Spinal cord (tissue), 10 donors: ENCODE data around the gene VWCE. TPM values are rescaled to one million over a fixed set of nuclear protein-coding genes. Genes with fewer than 3 reads are reported as not detected.

ENCODE experiments used
- DNase-seq, 6 donors: peaks; one replicate each; pipeline versions ENCODE4 v3.0.0 to v3.0.0-alpha.2; 2013 to 2015; ENCODE audit warnings: low spot score in 6 of 6, low read depth in 4 of 6
- H3K27ac ChIP-seq: one replicate; pipeline ENCODE4 v1.5.1; 2013; ENCODE audit warnings: low read depth, low read length, control low read depth
- H3K27me3 ChIP-seq: one replicate; pipeline ENCODE4 v1.6.1; 2013; ENCODE audit warnings: low read length; ENCODE audit not compliant: control insufficient read depth, insufficient read depth
- H3K36me3 ChIP-seq: one replicate; pipeline ENCODE4 v1.6.1; 2013; ENCODE audit warnings: low read length; ENCODE audit not compliant: control insufficient read depth, insufficient read depth
- H3K4me1 ChIP-seq: one replicate; pipeline ENCODE4 v1.6.1; 2013; ENCODE audit warnings: low read length; ENCODE audit not compliant: control insufficient read depth, insufficient read depth
- H3K4me3 ChIP-seq: one replicate; pipeline ENCODE4 v1.5.1; 2013; ENCODE audit warnings: low read depth, low read length, control low read depth
- H3K9me3 ChIP-seq: one replicate; pipeline ENCODE4 v1.6.1; 2013; ENCODE audit warnings: low read length; ENCODE audit not compliant: control insufficient read depth, insufficient read depth
- WGBS: methylation state at CpG from one replicate; pipeline ENCODE4 v1.1.5; 2013; ENCODE audit warnings: missing lambda C conversion rate; ENCODE audit not compliant: insufficient coverage; 5-methylcytosine and 5-hydroxymethylcytosine counted together
- polyA plus RNA-seq, 2 donors: library from polyadenylated mRNA; unstranded; fragments of 120-200 nt; gene quantifications; one replicate each; pipeline ENCODE4 v1.2.1, GENCODE V29; 2013; ENCODE audit not compliant: insufficient read length in 2 of 2
- total RNA-seq, 2 donors: library from RNA; depleted of rRNA in 1 of 2; stranded (reverse); fragments of 120-200 nt in 1 of 2; fragments of >200 nt in 1 of 2; gene quantifications; one replicate each; pipeline versions ENCODE4 v1.2.3 to v1.2.4, GENCODE V29; 2013 to 2014
- donor health status: healthy.

Gene VWCE
- total and polyA plus RNA-seq, 4 donors: 1.5 to 10.7 (median 3.8) TPM

GRCh38 chr11:61290905-61291690, 4.0 kb downstream of the VWCE start:
- peaks cover 21% of the 10 kb centered on the region for H3K4me1 ChIP-seq
- WGBS: 90% methylated on average over 10 of the region's 12 CpGs
- no peak for DNase-seq

GRCh38 chr11:61287338-61287977, 7.7 kb downstream of the VWCE start:
- no peak overlapping the region for H3K4me3 ChIP-seq
- H3K9me3 ChIP-seq: no peaks in the 10 kb centered on the region
- H3K27ac ChIP-seq: no peak overlapping the region
- DNase-seq: no peak
- peaks cover 24% of the 10 kb centered on the region for H3K36me3 ChIP-seq
- no peaks in the 10 kb centered on the region for H3K4me1 ChIP-seq
- WGBS: 92% methylated on average over 13 of the region's 14 CpGs
- H3K27me3 ChIP-seq: no peaks in the 10 kb centered on the region

More at GRCh38 chr11:61290905-61291690, 4.0 kb downstream of the VWCE start:
- H3K4me3 ChIP-seq: no peak overlapping the region
- peaks cover 19% of the 10 kb centered on the region for H3K36me3 ChIP-seq
- no peaks in the 10 kb centered on the region for H3K27me3 ChIP-seq
- H3K27ac ChIP-seq: no peak overlapping the region
- no peaks in the 10 kb centered on the region for H3K9me3 ChIP-seq

GRCh38 chr11:61283613-61284012, 11.5 kb downstream of the VWCE start:
- H3K27ac ChIP-seq: no peak overlapping the region
- H3K4me3 ChIP-seq: no peak overlapping the region
- peaks cover 32% of the 10 kb centered on the region for H3K36me3 ChIP-seq
- peaks cover 10% of the 10 kb centered on the region for H3K4me1 ChIP-seq
- H3K27me3 ChIP-seq: no peaks in the 10 kb centered on the region
- no peaks in the 10 kb centered on the region for H3K9me3 ChIP-seq
- 100% methylated on average over 3 of the region's 4 CpGs for WGBS
- no peak for DNase-seq

GRCh38 chr11:61281581-61282250, 13.4 kb downstream of the VWCE start:
- H3K27ac ChIP-seq: no peak overlapping the region
- H3K9me3 ChIP-seq: no peaks in the 10 kb centered on the region
- H3K36me3 ChIP-seq: peaks cover 34% of the 10 kb centered on the region
- H3K4me3 ChIP-seq: no peak overlapping the region
- no peaks in the 10 kb centered on the region for H3K27me3 ChIP-seq
- DNase-seq: peak in 2 of 6 donors; percentile 46 to 72
- 29% methylated on average over 34 of the region's 35 CpGs for WGBS
- H3K4me1 ChIP-seq: peaks cover 19% of the 10 kb centered on the region

- Histone ChIP-seq H3K36me3 (peaks cover 36% of the 10 kb centered on the region), H3K27ac (no peak overlapping the region), H3K9me3 (no peaks in the 10 kb centered on the region), H3K4me1 (peaks cover 19% of the 10 kb centered on the region), H3K4me3 (no peak overlapping the region), H3K27me3 (no peaks in the 10 kb centered on the region)
- 80% methylated on average over 17 of the region's 20 CpGs for WGBS
- no peak for DNase-seq
These were observed 14.1 kb downstream of the VWCE start for GRCh38 chr11:61280883-61281580.

- Histone ChIP-seq H3K27me3 (no peaks in the 10 kb centered on the region), H3K4me3 (no peak overlapping the region), H3K9me3 (no peaks in the 10 kb centered on the region), H3K27ac (no peak overlapping the region), H3K4me1 (peaks cover 19% of the 10 kb centered on the region), H3K36me3 (peaks cover 34% of the 10 kb centered on the region)
- DNase-seq: peak in 1 of 6 donors; percentile 32
- WGBS: 83% methylated on average over 9 of the region's 12 CpGs
These were observed 15.0 kb downstream of the VWCE start for GRCh38 chr11:61279934-61280659.

- H3K27me3 ChIP-seq: no peaks in the 10 kb centered on the region
- WGBS: 34% methylated on average over 9 of the region's 10 CpGs
- peaks cover 52% of the 10 kb centered on the region for H3K36me3 ChIP-seq
- H3K27ac ChIP-seq: no peak overlapping the region
- no peak overlapping the region for H3K4me3 ChIP-seq
- H3K4me1 ChIP-seq: peaks cover 30% of the 10 kb centered on the region
- no peaks in the 10 kb centered on the region for H3K9me3 ChIP-seq
- peak in 2 of 6 donors; percentile 20 to 64 for DNase-seq
These were observed 17.1 kb downstream of the VWCE start for GRCh38 chr11:61278001-61278470.

- Histone ChIP-seq H3K4me3 (no peak overlapping the region), H3K4me1 (peaks cover 32% of the 10 kb centered on the region), H3K27ac (no peak overlapping the region), H3K36me3 (peaks cover 55% of the 10 kb centered on the region), H3K9me3 (no peaks in the 10 kb centered on the region), H3K27me3 (no peaks in the 10 kb centered on the region)
- DNase-seq: no peak
- 60% methylated on average over 5 of the region's 14 CpGs for WGBS
These were observed 17.7 kb downstream of the VWCE start for GRCh38 chr11:61277186-61278000.
